GM19043 (cell line): ENCODE data around the gene MYL10.
"Not testable (repeated sequence)": the region's sequence is repeated elsewhere in the genome, so short reads cannot be mapped to it uniquely, and the experiment has no call there.

Source experiments
- ATAC-seq: cut with Tn5 transposase; IDR thresholded peaks from one replicate; pipeline ENCODE4 v1.9.1; 2021; ENCODE audit warnings: low read depth; ENCODE audit not compliant: unreplicated experiment

The MYL10 gene

DNA sequence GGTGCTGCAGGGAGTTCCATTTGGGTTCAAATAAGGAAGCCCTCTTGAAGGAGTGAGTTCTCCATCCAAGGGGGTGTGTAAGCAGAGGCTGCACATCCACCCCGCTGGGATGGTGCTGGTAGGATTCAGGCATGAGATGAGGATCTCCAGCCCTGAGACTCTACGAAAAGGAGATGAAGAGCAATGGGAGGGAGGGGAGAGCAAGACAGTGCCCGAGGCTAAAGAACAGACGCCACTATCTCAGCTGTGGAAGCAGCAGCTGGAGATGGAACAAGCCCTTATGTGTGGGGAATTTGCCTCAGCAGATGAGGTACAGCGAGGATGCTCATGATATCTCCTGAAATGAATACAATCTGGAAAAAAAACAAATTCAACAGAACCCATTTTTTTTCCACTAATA is 28.1 kb upstream of the MYL10 start:
- no peak for ATAC-seq

DNA sequence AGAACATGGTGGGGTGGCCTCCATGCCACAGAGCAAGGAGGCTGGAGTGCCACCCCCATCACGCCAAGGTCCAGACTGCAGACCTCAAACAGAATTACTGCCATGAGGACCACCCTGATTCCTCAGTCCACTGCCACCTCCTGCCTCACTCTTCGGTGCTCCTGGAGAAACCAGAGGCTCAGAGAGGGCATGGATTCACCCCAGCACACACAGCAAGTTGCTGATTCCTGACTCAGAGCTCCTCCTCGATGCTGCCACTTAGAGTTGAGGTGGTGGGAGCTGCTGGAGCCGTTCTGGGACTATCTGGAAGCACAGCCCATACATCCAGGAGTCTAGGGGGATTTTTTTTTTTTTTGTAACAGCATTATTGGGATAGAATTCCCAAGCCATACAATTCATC is 22.0 kb upstream of the MYL10 start:
- no peak for ATAC-seq

DNA sequence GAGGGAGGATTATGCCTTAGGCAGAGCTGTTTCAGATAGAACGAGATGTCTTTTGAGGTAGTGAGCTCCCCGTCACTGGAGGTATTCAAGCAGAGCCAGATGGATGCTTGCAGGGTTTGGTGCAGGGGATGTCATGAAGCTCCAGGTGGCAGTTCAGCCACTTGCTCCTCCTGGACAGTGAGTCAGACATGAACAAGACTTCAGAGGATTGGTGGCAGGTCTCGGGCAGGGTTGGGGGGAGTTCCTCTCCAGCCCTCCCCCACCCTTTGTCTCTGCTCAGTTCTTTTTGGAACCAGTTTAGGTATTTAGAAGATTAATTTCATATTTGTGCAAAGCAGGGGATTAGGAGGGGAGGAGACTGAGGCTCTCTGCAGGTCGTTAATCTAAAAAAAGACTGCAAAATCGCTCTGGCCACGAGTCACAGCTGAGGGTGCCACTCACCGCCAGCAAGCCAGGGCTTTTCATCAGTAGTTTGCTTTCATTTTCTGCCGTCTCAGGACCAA is 21.5 kb upstream of the MYL10 start:
- no peak for ATAC-seq

DNA sequence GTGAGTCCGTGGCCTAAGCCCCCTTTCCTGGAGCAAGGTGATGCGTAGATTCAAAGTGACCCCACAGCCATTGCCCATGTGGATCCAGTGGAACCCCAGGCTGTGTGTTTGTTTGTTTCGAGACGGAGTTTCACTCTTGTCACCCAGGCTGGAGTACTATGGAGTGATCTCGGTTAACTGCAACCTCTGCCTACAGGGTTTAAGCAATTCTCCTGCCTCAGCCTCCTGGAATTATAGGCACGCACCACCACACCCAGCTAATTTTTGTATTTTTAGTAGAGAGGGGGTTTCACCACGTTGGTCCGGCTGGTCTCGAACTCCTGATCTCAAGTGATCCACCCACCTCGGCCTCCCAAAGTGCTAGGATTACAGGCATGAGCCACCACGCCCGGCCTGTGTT is 18.8 kb upstream of the MYL10 start:
- not testable (repeated sequence) for ATAC-seq

DNA sequence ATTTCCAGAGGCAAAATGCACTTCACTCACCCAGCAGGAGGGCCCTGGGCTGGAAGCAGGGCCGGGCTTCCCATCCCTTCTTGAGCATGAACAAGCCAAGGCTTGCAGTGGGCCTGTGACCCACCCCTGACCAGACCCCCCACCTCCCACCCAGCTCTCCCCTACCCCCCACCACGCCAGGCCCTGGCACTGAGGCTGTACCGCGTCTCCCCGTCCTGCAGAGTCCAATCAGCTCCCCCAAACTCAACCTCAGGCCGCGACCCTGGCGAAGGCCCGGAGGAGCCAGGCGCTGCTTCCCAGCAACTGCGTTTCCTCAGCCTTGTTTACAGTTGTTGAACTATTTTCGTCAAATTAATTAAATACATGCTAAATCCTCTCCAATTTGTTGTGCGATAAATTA is 16.9 kb upstream of the MYL10 start:
- no peak for ATAC-seq

- no peak for ATAC-seq
These were observed 15.8 kb upstream of the MYL10 start for GRCh38 chr7:101644879-101645278.

DNA sequence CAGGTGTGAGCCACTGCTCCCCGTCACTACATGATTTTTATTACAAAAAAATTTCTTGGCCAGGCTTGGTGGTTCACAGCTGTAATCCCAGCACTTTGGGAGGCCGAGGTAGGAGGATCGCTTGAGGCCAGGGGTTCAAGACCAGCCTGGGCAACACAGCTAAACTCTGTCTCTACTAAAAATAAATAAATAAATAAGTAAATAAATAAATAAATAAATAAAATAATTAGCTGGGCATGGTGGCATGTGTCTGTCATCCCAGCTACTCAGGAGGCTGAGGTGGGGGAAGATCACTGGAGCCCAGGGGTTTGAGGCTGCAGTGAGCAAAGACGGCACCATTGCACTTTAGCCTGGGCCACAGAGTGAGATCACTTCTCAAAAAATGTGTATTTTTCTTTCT is 10.0 kb upstream of the MYL10 start:
- not testable (repeated sequence) for ATAC-seq

DNA sequence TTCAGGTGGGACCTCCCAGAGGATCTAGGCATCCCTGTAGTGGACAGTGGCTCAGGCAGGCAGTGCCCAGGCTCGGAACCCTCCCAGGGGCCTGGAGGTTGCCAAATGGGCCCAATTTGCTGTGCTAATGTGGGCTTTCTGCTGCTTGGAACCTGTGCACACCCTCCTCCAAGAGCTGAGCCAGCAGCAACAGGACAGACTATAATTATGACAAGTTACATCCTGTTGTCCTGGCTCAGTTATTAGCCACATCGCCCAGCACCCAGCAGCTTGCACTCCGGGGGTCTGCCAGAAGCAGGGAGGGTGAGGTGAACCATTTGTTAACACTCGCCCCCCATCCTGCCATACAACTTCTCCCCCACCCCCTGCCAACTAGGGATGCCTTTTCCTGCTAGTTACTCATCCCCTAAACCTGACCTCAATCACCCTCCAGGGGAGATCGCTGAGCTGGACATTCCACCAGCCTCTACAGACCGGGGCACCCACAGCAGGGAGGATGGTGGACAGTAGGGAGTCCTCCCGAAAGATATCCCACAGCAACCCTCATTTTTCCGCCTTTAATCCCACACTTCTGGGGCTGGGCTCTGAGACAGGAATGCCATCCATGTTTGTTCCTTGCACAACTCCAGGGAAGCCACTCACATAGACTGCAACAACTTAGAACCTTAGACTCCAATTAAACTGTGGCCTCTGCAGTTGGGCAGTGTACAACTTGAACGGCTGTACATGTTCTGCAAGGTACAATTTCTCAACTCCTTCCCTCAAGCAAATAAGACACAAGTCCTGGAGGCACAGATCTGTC is 7.9 kb upstream of the MYL10 start:
- no peak for ATAC-seq

DNA sequence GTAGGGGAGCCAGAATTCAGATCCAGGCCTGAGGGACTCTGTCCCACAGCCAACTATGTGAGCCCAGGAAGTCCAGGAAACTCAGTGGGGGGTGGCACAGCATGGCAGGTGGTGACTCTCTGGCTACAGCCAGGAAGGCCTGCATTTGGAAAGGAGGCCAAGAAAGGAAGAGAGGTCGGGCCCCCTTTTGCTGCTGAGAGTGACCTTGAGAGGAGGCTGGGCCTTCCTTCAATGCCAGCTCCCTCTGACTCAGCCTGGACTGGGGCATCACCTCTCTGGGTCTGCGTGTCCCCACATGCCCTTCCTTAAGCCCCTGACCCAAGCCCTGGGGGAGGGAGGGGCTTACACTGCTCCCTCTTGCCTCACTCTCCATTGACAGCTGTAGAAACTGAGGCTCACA is 6.4 kb upstream of the MYL10 start:
- ATAC-seq = no peak

- no peak for ATAC-seq
These were observed 5.2 kb upstream of the MYL10 start for GRCh38 chr7:101634196-101634717.

- ATAC-seq = no peak
These were observed 4.4 kb upstream of the MYL10 start for GRCh38 chr7:101633511-101633910.

- no peak for ATAC-seq
These were observed 3.5 kb upstream of the MYL10 start for GRCh38 chr7:101632641-101633040.

GRCh38 chr7:101631224-101631714 is 2.2 kb upstream of the MYL10 start:
- no peak for ATAC-seq

DNA sequence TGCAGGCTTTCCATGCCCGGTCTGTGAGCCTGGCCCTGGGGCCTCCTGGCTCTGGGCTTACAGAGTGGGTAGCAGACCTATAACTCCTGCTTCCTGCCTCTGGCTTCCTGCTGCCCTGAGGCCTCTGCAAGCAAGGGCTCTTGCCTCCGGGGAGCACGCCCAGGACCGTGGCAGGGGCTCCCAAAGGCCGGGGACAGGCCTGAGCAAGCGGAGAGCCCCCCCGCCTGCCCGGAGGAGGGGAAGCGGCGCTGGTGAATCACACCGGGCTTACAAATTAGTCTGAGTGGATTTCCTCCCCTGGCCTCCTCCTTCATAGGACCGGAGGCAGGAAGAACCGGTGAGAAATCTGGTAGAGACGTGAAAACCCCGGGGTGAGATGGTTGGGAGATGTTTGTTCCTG is 1.5 kb upstream of the MYL10 start:
- ATAC-seq = no peak

GRCh38 chr7:101628522-101628921 is 574 bp downstream of the MYL10 start:
- ATAC-seq = no peak

DNA sequence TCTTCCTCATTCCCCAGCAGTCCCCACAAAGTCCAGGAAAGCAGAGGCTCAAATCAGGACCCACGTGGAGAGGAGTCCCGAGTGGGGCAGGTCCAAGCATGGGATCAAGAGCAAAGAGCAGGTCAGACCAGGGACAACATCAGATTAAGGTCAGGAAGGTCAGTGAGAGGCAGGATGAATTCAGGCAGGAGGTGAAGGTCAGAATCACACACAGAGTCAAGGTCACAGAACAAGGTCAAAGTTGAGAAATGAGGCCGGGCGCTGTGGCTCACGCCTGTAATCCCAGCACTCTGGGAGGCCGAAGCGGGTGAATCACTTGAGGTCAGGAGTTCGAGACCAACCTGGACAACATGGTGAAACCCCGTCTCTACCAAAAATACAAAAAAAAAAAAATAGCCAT is 2.3 kb downstream of the MYL10 start:
- ATAC-seq = no peak

DNA sequence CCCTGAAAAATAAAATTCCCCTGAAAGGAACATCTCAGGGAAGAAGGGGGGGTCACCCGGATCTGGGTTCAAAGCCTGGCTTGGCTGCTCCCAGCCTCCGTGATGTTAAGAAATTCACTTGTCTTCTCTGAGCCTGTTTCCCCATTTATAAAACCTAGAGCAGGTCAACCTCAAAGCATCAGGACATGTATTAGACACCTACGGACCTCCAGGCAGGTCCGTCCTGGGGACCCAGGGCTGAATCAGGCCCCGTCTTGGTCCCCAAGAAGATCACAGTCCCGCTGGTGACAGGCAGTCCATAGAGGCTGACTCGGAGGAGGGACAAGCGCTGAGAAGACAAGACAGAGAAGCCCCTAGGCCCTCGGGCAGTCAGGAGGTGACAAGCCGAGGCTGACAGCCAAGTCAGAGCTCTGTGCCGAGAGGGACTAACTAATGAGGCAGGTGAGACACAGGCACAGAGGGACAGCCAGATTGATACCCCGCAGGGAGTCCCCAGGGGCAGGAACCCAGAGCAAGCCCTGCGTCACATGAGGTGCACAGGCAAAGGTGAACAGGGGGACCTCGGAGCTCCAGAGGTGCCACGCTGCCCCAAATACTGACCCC is 2.9 kb downstream of the MYL10 start:
- ATAC-seq = no peak

DNA sequence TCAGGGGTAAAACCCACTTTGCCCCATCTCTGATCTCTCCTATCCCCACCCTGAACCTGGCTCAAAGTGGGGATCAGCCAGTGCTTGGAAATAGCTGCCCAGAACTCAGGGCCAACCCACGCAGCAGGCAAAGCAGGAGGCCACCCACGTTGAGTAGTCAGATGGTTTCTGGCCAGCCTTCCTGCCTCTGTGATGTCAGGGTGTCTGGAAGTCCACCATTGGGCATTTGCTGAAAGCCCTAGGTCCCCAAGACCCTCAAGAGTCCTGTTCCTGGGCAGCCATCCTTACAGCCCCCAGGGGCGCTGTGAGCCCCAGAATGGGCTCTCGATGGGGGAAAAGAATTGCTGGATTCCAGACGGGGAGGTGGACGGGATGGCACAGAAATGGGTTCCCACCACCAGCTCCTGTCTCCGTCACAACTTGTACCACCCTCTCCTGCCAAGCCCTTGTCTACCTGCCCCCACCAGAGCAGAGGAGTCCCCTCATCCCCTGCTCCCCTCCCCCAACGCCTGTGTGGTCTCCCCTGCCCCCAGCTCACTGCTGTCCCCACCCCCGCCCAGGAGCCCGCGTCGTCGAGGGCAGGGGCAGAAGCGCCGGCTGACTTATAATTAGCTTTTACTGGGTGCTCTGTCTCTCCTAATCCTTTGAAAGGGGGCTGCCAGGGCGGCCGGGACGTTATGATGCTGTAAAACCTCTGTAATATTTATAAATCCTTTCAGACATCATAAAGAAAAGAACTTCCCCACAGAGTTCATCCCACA is 3.9 kb downstream of the MYL10 start:
- no peak for ATAC-seq

GRCh38 chr7:101624246-101625001 is 4.7 kb downstream of the MYL10 start:
- no peak for ATAC-seq

DNA sequence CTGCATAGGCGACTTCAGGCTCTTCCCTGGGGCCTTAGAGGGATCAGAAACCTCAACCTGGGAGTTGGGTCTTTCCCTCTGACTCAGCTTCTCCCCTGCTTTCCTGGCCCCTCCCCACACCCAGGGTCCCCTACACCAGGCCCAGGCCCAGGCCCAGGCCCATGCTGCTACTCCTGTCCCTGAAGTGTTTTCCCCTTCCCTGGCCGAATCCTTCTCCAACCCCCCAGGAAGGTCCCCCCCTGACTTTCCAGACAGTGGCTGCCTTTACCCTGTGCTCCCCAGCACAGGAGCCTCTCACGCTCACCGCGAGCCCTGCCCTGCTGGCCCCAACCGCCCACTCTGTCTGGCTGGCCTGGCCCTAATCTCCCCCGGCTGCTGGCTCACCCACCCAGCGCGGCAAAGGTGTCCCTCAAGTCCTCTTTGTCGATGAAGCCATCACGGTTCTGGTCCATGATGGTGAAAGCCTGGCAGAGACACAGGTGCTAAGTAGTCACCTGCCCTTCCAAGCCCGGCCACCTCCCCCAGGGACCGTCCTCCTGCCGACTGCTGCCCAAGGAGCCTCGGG is 6.4 kb downstream of the MYL10 start:
- ATAC-seq = no peak
